Hepatocyte (in vitro differentiated cells): ENCODE measurements around the gene CDC14B. TPM values are rescaled to one million over a fixed set of nuclear protein-coding genes. Genes with fewer than 3 reads are reported as not detected.

ENCODE experiments used
- DNase-seq: peaks from one replicate; pipeline ENCODE4 v3.0.0-alpha.2; 2016; ENCODE audit warnings: low spot score
- H2AFZ ChIP-seq: fragments of 200-600 bp; sonication (generic); 2 replicates; pipeline ENCODE4 v1.6.0; 2016; ENCODE audit warnings: antibody characterized with exemption, mild to moderate bottlenecking
- H3K27ac ChIP-seq: fragments of 200-600 bp; sonication (generic); 2 replicates; pipeline ENCODE4 v1.5.1; 2016; ENCODE audit warnings: mild to moderate bottlenecking
- H3K27me3 ChIP-seq: fragments of 200-600 bp; sonication (generic); 2 replicates; pipeline ENCODE4 v1.6.1; 2016
- H3K36me3 ChIP-seq: fragments of 200-600 bp; sonication (generic); replicated peaks from 2 replicates; pipeline ENCODE4 v1.5.1; 2016; ENCODE audit warnings: low read depth; ENCODE audit not compliant: insufficient read depth
- H3K4me1 ChIP-seq: fragments of 200-600 bp; sonication (generic); 2 replicates; pipeline ENCODE4 v1.5.1; 2016; ENCODE audit warnings: mild to moderate bottlenecking, moderate library complexity; ENCODE audit not compliant: insufficient read depth
- H3K4me2 ChIP-seq: fragments of 200-600 bp; sonication (generic); 2 replicates; pipeline ENCODE4 v1.6.0; 2016
- H3K4me3 ChIP-seq: fragments of 200-600 bp; sonication (generic); 2 replicates; pipeline ENCODE4 v1.5.1; 2016; ENCODE audit warnings: mild to moderate bottlenecking
- H3K79me2 ChIP-seq: fragments of 200-600 bp; sonication (generic); 2 replicates; pipeline ENCODE4 v1.6.0; 2017; ENCODE audit warnings: mild to moderate bottlenecking
- H3K9me2 ChIP-seq: fragments of 200-600 bp; sonication (generic); replicated peaks from 2 replicates; pipeline ENCODE4 v1.6.0; 2017; ENCODE audit warnings: mild to moderate bottlenecking; ENCODE audit not compliant: insufficient read depth
- H3K9me3 ChIP-seq: fragments of 200-600 bp; sonication (generic); 2 replicates; pipeline ENCODE4 v1.5.1; 2016; ENCODE audit warnings: low read depth, mild to moderate bottlenecking
- H4K20me1 ChIP-seq: fragments of 200-600 bp; sonication (generic); 2 replicates; pipeline ENCODE4 v1.6.0; 2016; ENCODE audit warnings: mild to moderate bottlenecking; ENCODE audit not compliant: insufficient read depth, poor library complexity, severe bottlenecking
- EZH2 ChIP-seq: fragments of 200-600 bp; sonication (generic); IDR thresholded peaks from 2 replicates; pipeline ENCODE4 v1.6.1; 2016; ENCODE audit warnings: antibody characterized with exemption, mild to moderate bottlenecking, borderline replicate concordance
- EZH2phosphoT487 ChIP-seq: fragments of 200-600 bp; sonication (generic); IDR thresholded peaks from one replicate; pipeline ENCODE4 v1.6.1; 2018; ENCODE audit warnings: antibody characterized with exemption, mild to moderate bottlenecking, low read depth, moderate library complexity; ENCODE audit not compliant: unreplicated experiment, severe bottlenecking
- WGBS: methylation state at CpG from one replicate; pipeline ENCODE4 v1.1.6; 2016; ENCODE audit warnings: low lambda C conversion rate; ENCODE audit errors: missing lambda C conversion rate; 5-methylcytosine and 5-hydroxymethylcytosine counted together
- polyA plus RNA-seq: library from polyadenylated mRNA; unstranded; fragments of >200 nt; fragmentation: Nextera tagmentation; extraction: Ambion mirVana; gene quantifications from 2 replicates; pipeline ENCODE4 v1.2.1, GENCODE V29; 2016
- total RNA-seq: library from RNA; depleted of rRNA; stranded (reverse); fragments of >200 nt; gene quantifications from 2 replicates; pipeline ENCODE4 v1.2.3, GENCODE V29; 2014
- TF ChIP-seq, protein P1 (sequence below): fragments of 200-600 bp; sonication (generic); IDR thresholded peaks from 2 replicates; pipeline ENCODE4 v1.5.1; 2016; ENCODE audit warnings: antibody characterized with exemption, mild to moderate bottlenecking; ENCODE audit not compliant: poor library complexity

CDC14B gene
- total and polyA plus RNA-seq, 2 experiments from 2014 or later = 15.1 to 33.4 TPM

- no peaks in the 10 kb centered on the region for H3K36me3 ChIP-seq
- H3K27me3 ChIP-seq = no peaks in the 10 kb centered on the region
- no peaks in the 10 kb centered on the region for H3K9me2 ChIP-seq
- DNase-seq = no peak
- H3K79me2 ChIP-seq = peaks cover 16% of the 10 kb centered on the region
- H4K20me1 ChIP-seq = no peaks in the 10 kb centered on the region
- TF ChIP-seq, protein P1, sequence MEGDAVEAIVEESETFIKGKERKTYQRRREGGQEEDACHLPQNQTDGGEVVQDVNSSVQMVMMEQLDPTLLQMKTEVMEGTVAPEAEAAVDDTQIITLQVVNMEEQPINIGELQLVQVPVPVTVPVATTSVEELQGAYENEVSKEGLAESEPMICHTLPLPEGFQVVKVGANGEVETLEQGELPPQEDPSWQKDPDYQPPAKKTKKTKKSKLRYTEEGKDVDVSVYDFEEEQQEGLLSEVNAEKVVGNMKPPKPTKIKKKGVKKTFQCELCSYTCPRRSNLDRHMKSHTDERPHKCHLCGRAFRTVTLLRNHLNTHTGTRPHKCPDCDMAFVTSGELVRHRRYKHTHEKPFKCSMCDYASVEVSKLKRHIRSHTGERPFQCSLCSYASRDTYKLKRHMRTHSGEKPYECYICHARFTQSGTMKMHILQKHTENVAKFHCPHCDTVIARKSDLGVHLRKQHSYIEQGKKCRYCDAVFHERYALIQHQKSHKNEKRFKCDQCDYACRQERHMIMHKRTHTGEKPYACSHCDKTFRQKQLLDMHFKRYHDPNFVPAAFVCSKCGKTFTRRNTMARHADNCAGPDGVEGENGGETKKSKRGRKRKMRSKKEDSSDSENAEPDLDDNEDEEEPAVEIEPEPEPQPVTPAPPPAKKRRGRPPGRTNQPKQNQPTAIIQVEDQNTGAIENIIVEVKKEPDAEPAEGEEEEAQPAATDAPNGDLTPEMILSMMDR = no peak
- no peak for TF ChIP-seq EZH2
- TF ChIP-seq EZH2phosphoT487 = no peak
- H3K4me2 ChIP-seq = peak overlapping the region; percentile 66
- H3K4me1 ChIP-seq = peaks cover 5% of the 10 kb centered on the region
- no peaks in the 10 kb centered on the region for H3K9me3 ChIP-seq
- H3K27ac ChIP-seq = no peak overlapping the region
- H2AFZ ChIP-seq = peak overlapping the region; percentile 32
- 66% methylated on average over 4 of the region's 4 CpGs for whole genome bisulfite sequencing
- H3K4me3 ChIP-seq = no peak overlapping the region
Observed at GRCh38 chr9:96621618-96622017, 2.0 kb upstream of the CDC14B start.

GRCh38 chr9:96620832-96621269, 1.2 kb upstream of the CDC14B start:
- Histone ChIP-seq H3K36me3 (no peaks in the 10 kb centered on the region), H3K79me2 (peaks cover 23% of the 10 kb centered on the region), H3K4me1 (peaks cover 5% of the 10 kb centered on the region), H3K9me2 (no peaks in the 10 kb centered on the region), H3K4me3 (no peak overlapping the region), H3K9me3 (no peaks in the 10 kb centered on the region), H2AFZ (peak overlapping the region; percentile 32), H3K27ac (peak overlapping the region; percentile 63), H3K27me3 (no peaks in the 10 kb centered on the region), H4K20me1 (no peaks in the 10 kb centered on the region), H3K4me2 (peak overlapping the region; percentile 66)
- DNase-seq = peak; percentile 23
- TF ChIP-seq EZH2phosphoT487 = no peak
- TF ChIP-seq EZH2 = no peak
- TF ChIP-seq, protein P1 = no peak
- 26% methylated on average over 7 of the region's 7 CpGs for WGBS

DNA sequence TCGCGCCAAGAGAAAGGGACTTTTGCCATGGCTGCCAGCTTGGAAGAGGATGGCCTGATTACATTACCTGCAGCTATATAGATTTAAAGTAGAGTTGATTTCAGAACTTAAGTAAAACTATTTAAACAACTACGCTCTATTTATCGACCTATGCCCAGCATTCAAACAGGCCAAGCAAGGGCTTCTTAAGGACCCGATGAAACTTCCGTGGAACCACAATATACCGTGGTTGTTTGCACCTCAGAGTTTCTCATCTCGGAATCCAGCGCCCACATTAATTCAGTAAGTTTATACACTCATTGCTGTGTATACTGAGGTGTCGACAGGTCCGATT, 505 bp upstream of the CDC14B start:
- Histone ChIP-seq H3K9me2 (no peaks in the 10 kb centered on the region), H3K27me3 (no peaks in the 10 kb centered on the region), H3K4me1 (peaks cover 5% of the 10 kb centered on the region), H3K4me2 (peak overlapping the region; percentile 66), H3K36me3 (no peaks in the 10 kb centered on the region), H3K27ac (peak overlapping the region; percentile 63), H3K79me2 (peaks cover 30% of the 10 kb centered on the region), H3K9me3 (no peaks in the 10 kb centered on the region), H2AFZ (peak overlapping the region; percentile 48), H4K20me1 (no peaks in the 10 kb centered on the region), H3K4me3 (peak overlapping the region; percentile 25)
- WGBS = 46% methylated on average over 11 of the region's 11 CpGs
- TF ChIP-seq EZH2 (no peak), EZH2phosphoT487 (no peak)
- TF ChIP-seq, protein P1 = no peak
- no peak for DNase-seq

- no peaks in the 10 kb centered on the region for H3K9me2 ChIP-seq
- H3K4me3 ChIP-seq = peak overlapping the region; percentile 85
- no peak for DNase-seq
- TF ChIP-seq EZH2 (no peak), EZH2phosphoT487 (no peak)
- TF ChIP-seq, protein P1 = no peak
- H3K27me3 ChIP-seq = no peaks in the 10 kb centered on the region
- peak overlapping the region; percentile 89 for H3K4me2 ChIP-seq
- WGBS = 1% methylated on average over 16 of the region's 54 CpGs
- H3K4me1 ChIP-seq = peaks cover 5% of the 10 kb centered on the region
- peak overlapping the region; percentile 19 for H2AFZ ChIP-seq
- H3K27ac ChIP-seq = peak overlapping the region; percentile 85
- H3K9me3 ChIP-seq = no peaks in the 10 kb centered on the region
- no peaks in the 10 kb centered on the region for H4K20me1 ChIP-seq
- peaks cover 39% of the 10 kb centered on the region for H3K79me2 ChIP-seq
- H3K36me3 ChIP-seq = no peaks in the 10 kb centered on the region
Observed at GRCh38 chr9:96619124-96619465, 548 bp downstream of the CDC14B start.
